Activated CD4-positive, alpha-beta T cell treated with anti-CD3 and anti-CD28 coated beads, Interleukin-2, Interleukin-4, amounts not matched to agents 100 ng/mL and 50 ng/mL, durations not matched to agents 16 hours and 8 hours (primary cell): ENCODE data around the gene DNASE1L3.

ENCODE experiments used
- DNase-seq: peaks from one replicate; pipeline ENCODE4 v3.0.0-alpha.2; 2020; ENCODE audit warnings: low spot score

DNASE1L3 gene

GRCh38 chr3:58158442-58159153, 52.2 kb downstream of the DNASE1L3 start:
- no peak for DNase-seq

GRCh38 chr3:58157700-58158099, 53.1 kb downstream of the DNASE1L3 start:
- DNase-seq = no peak

GRCh38 chr3:58155838-58156237, 54.9 kb downstream of the DNASE1L3 start:
- no peak for DNase-seq

GRCh38 chr3:58154626-58155449, 55.9 kb downstream of the DNASE1L3 start:
- no peak for DNase-seq

- no peak for DNase-seq
Measured at GRCh38 chr3:58153371-58153770, 57.4 kb downstream of the DNASE1L3 start.

- no peak for DNase-seq
Measured at GRCh38 chr3:58152225-58153015, 58.4 kb downstream of the DNASE1L3 start.

GRCh38 chr3:58151637-58152036, 59.1 kb downstream of the DNASE1L3 start:
- DNase-seq = no peak

- DNase-seq = no peak
Measured at GRCh38 chr3:58150810-58151199, 60.0 kb downstream of the DNASE1L3 start.

GRCh38 chr3:58150130-58150809, 60.5 kb downstream of the DNASE1L3 start:
- no peak for DNase-seq

- no peak for DNase-seq
Measured at GRCh38 chr3:58148049-58148448, 62.7 kb downstream of the DNASE1L3 start.

- DNase-seq = no peak
Measured at GRCh38 chr3:58144478-58145325, 66.1 kb downstream of the DNASE1L3 start.

- no peak for DNase-seq
Measured at GRCh38 chr3:58143417-58144055, 67.2 kb downstream of the DNASE1L3 start.
